ENCODE measurements around the gene PITPNC1.
"Not testable (repeated sequence)": the region's sequence is repeated elsewhere in the genome, so short reads cannot be mapped to it uniquely, and the experiment has no call there.

DNA sequence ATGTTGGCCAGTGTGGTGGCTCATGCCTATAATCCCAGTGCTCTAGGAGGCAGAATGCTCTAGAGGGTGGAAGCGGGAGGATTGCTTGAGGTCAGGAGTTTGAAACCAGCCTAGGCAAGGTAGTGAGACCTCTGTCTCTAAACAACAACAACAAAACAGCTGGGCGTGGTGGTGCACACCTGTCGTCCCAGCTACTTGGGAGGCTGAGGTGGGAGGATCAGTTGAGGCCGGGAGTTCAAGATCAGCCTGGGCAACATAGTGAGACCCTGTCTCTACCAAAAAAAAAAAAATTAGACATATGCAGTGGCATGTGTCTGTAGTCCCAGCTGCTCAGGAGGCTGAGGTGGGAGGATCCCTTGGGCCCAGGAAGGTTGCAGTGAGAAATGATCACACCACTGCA is 53.4 kb downstream of the PITPNC1 start:
- TF ChIP-seq FOXM1 (IDR thresholded peaks at IDR 0.05; ENCODE audit: low read depth); CTCF (IDR thresholded peaks at IDR 0.05); YY1 (IDR thresholded peaks at IDR 0.05; ENCODE audit: low read depth); SIN3A (IDR thresholded peaks at IDR 0.05; ENCODE audit: borderline replicate concordance, low read depth, low read length); EP300 (IDR thresholded peaks at IDR 0.05; ENCODE audit: borderline replicate concordance in 1 of 2, low read depth in 1 of 2, low read length in 1 of 2); TEAD4 (IDR thresholded peaks at IDR 0.05; ENCODE audit: borderline replicate concordance, insufficient read depth); JUND (IDR thresholded peaks at IDR 0.05); EZH2phosphoT487 (IDR thresholded peaks at IDR 0.05; ENCODE audit: borderline replicate concordance, low read depth): not testable (repeated sequence)
- TF ChIP-seq, protein P1, sequence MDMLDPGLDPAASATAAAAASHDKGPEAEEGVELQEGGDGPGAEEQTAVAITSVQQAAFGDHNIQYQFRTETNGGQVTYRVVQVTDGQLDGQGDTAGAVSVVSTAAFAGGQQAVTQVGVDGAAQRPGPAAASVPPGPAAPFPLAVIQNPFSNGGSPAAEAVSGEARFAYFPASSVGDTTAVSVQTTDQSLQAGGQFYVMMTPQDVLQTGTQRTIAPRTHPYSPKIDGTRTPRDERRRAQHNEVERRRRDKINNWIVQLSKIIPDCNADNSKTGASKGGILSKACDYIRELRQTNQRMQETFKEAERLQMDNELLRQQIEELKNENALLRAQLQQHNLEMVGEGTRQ (IDR thresholded peaks at IDR 0.05; ENCODE audit: borderline replicate concordance, low read depth, low read length) = not testable (repeated sequence)
